GM12872 (cell line): ENCODE measurements around the gene ACSF2.

Experiments used
- TF ChIP-seq, protein P1 (sequence below): IDR thresholded peaks from 3 replicates; pipeline ENCODE4 v1.5.1; 2011; ENCODE audit warnings: low read depth, mild to moderate bottlenecking, low read length, moderate library complexity; ENCODE audit not compliant: insufficient read depth

The ACSF2 gene

DNA sequence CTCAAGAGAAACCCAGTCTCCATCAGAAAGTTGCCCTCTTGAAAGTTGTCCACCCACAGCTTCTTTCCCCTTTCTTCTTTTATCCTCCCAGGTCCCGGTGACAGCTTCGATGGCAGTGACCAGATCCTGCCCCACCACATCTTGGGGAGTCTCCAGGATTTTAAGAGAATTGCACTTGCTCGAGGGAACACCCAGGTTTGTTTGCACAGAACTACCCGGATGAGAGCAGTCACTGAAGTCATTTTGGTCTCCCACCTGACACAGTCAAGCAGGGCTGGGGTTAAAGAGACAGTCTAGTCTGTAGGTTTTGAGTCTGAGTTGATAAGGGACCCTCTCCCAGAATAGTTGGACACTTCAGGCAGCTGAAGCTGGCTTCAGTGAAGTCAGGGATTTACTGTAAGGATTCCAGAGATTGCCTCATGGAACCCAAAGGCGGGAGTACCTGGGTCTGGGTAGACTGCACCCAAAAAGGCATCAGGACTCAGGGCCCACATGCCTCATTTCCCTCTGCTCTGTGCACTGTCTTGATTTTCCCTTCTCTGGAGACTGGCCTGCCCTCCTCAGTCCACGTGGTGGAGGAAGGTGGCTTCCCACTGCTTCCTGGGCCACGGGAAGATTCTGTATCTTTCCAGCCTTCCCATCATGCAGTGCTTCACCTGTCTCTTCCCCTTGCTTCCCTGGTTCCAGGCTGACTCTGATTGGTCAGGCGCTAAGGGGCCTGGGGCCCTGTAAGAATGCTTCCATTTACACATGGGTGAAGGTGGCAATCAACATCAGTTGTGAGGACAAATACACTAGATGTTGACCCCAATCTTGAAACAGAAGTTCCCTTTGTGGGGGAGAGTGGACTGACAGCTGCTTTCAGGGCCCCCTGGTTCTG, 91.7 kb downstream of the ACSF2 start:
- TF ChIP-seq, protein P1, sequence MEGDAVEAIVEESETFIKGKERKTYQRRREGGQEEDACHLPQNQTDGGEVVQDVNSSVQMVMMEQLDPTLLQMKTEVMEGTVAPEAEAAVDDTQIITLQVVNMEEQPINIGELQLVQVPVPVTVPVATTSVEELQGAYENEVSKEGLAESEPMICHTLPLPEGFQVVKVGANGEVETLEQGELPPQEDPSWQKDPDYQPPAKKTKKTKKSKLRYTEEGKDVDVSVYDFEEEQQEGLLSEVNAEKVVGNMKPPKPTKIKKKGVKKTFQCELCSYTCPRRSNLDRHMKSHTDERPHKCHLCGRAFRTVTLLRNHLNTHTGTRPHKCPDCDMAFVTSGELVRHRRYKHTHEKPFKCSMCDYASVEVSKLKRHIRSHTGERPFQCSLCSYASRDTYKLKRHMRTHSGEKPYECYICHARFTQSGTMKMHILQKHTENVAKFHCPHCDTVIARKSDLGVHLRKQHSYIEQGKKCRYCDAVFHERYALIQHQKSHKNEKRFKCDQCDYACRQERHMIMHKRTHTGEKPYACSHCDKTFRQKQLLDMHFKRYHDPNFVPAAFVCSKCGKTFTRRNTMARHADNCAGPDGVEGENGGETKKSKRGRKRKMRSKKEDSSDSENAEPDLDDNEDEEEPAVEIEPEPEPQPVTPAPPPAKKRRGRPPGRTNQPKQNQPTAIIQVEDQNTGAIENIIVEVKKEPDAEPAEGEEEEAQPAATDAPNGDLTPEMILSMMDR, result no peak

DNA sequence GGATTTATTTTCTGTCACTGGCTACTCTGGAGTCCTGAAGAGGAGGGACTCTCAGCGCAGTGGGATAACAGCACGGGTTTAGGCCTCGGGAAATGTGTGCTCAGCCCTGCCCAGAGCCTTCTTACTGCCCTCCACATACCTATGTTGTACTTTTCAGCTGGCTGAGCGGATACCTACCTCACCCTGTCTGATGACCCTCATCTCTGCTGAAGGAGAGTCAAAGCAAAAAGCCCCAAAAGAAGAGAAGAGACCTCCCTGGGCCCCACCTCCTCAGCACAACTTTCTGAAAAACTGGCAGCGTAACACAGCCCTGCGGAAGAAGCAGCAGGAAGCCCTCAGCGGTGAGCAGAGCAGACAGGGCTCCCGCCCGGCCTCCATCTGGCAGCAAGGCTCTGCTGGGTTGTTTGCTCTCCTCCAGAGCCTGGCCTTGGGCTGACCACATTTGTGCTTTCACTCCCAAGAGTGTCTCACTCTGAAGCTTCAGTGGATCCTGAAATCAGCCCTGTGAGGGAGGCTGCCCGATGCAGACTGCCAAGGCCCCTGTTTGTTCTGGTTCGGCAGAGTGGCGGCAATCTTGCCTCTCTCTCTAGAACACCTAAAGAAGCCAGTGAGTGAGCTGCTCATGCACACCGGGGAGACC, 92.5 kb downstream of the ACSF2 start:
- TF ChIP-seq, protein P1, result no peak

DNA sequence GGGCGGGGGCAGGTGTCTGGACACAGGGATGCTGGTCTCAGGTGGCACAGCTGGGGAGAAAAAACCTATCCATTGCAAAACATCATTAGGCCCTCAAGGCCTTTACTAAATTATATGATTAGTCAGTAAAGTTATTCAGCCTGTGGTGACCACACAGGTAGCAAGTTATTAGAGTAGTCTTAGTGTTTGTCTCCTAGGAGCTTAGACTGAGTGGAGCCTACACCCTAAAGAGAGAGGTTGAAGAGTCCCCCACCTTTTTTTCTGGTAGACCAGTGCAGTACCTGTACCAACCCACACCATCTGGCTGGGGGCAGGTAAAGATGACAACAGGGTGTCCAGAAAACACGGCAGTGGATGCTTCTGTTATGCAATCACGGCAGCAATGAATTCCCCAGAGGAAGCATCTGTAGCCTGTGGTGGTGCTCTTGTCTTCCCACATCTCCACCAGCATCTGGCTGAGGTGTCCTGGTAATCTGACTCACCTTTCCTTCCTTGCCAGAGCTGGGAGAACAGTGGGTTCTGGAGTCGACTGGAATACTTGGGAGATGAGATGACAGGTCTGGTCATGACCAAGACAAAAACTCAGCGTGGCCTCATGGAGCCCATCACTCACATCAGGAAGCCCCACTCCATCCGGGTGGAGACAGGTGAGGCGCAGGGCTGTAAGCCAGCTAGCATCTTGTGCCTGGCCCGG, 93.3 kb downstream of the ACSF2 start:
- TF ChIP-seq, protein P1, result no peak

DNA sequence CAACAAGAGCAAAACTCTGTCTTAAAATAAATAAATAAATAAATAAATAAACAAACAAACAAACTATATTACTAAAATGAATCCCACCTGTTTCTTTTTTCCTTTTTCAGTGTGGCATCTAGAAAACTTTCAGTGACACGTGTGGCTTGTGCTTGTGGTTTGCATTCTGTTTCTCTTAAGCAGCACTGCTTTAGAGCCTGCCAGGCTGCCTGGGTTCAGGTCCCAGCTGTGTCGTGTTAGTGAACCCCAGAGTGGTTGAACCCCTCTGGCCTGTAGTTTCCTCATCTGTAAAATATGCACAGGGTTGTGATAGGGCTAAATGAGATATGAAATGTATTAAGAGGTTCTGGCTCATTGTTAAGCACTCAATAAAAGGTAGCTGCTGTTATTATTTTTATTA, 94.5 kb downstream of the ACSF2 start:
- TF ChIP-seq, protein P1, result no peak

DNA sequence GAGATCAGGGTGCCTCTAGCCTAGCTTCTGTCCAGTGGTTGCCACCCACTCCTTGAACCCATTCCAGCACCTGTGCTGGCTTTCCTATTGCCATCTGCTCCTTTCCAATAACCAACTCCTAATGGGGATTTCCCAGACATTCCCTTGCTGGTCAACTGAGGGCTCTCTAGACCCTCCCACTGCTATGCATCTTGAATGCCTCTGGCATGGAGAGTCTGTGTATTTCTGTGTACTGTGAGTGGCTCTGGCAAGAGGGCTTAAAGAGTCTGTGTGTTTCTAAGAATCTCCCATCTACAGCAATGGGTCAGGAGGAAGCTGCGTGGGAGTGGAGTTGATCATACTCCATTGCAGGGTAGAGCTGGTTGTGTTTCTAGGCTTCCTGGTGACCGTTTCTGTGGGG, 95.5 kb downstream of the ACSF2 start:
- TF ChIP-seq, protein P1, result no peak

DNA sequence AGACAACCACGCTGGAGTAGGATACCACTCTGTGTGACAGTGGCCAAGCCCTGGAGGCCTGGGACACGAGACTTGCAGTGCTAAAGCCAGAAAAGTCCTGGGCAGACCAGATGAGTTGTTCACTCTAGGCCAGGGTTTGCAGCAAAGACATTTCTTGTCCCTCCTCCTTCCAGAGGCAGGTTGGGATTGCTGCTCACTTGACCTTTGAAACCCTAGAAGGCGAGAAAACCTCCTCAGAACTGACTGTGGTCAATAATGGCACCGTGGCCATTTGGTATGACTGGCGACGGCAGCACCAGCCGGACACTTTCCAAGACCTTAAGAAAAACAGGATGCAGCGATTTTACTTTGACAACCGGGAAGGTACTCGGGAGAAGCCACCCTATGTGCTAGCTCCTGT, 96.7 kb downstream of the ACSF2 start:
- TF ChIP-seq, protein P1, result no peak

DNA sequence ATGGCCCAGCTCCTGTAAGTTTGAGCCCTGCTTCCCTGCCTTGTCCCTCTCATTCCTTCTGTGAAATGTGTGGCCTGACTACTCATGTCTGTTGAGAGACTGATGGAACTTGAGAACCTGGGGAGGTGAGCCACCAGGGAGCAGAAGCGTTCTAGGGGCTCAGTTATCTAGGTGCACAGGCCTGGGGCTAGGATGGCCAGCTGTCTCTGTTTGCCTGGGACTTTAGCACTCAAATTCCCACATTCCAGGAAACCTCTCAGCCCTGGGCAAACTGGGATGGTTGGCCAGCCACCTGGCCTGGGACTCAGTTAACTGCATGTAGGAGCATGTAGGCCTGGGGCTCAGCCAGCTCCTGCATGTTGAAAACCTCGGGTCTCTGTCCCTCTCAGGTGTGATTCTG, 97.2 kb downstream of the ACSF2 start:
- TF ChIP-seq, protein P1, result no peak
